ENCODE results near the gene CKB.
"Not testable (repeated sequence)": the region's sequence is repeated elsewhere in the genome, so short reads cannot be mapped to it uniquely, and the experiment has no call there.

The CKB gene

GRCh38 chr14:103525430-103526246 is 3.0 kb upstream of the CKB start:
- FAIRE-seq: not testable (repeated sequence)

- no peak for FAIRE-seq
These were observed 1.6 kb upstream of the CKB start for GRCh38 chr14:103524002-103524935.

GRCh38 chr14:103523575-103523954 is 935 bp upstream of the CKB start:
- FAIRE-seq: no peak

- no peak for FAIRE-seq
These were observed 573 bp downstream of the CKB start for GRCh38 chr14:103521951-103522563.

GRCh38 chr14:103521438-103521950 is 1.1 kb downstream of the CKB start:
- no peak for FAIRE-seq

GRCh38 chr14:103520657-103521437 is 1.8 kb downstream of the CKB start:
- FAIRE-seq: no peak

- FAIRE-seq: no peak
These were observed 2.4 kb downstream of the CKB start for GRCh38 chr14:103520269-103520656.

- no peak for FAIRE-seq
These were observed 2.8 kb downstream of the CKB start for GRCh38 chr14:103519837-103520212.

- no peak for FAIRE-seq
These were observed 3.4 kb downstream of the CKB start for GRCh38 chr14:103519043-103519836.

- no peak for FAIRE-seq
These were observed 4.1 kb downstream of the CKB start for GRCh38 chr14:103518422-103519042.

- no peak for FAIRE-seq
These were observed 4.8 kb downstream of the CKB start for GRCh38 chr14:103517721-103518421.

GRCh38 chr14:103517174-103517566 is 5.5 kb downstream of the CKB start:
- FAIRE-seq: no peak

- no peak for FAIRE-seq
These were observed 6.0 kb downstream of the CKB start for GRCh38 chr14:103516426-103517173.

GRCh38 chr14:103514596-103515421 is 7.8 kb downstream of the CKB start:
- no peak for FAIRE-seq

GRCh38 chr14:103512701-103513611 is 9.7 kb downstream of the CKB start:
- FAIRE-seq: no peak

- not testable (repeated sequence) for FAIRE-seq
These were observed 10.4 kb downstream of the CKB start for GRCh38 chr14:103512180-103512579.

Data from islet of Langerhans (tissue), 1 donor.